ENCODE results near the gene PACSIN2.
"Not testable (repeated sequence)": the region's sequence is repeated elsewhere in the genome, so short reads cannot be mapped to it uniquely, and the experiment has no call there.

Gene PACSIN2

GRCh38 chr22:42926104-42926503 is 88.8 kb downstream of the PACSIN2 start:
- no peak for DNase-seq (ENCODE audit: low spot score)

DNA sequence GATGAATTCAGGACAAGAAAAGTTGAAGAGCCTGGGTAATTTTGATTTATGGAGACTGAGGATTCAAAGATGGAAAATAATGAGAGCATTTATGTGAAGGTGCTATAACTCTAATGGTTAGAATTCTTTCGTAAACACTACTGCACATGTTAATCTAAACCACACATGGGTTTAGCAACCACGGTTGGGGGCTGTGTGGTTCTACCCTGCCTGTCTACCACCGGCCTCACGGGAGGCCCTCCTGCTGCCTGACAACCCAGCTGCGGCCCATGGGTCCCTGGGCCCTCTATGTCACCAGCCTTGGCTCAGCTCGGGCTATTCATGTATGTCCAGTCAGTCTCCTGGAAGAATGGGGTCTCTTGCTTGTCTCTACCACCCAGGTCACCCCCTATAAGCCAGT is 89.4 kb downstream of the PACSIN2 start:
- no peak for DNase-seq (ENCODE audit: low spot score)

- DNase-seq (ENCODE audit: low spot score), result not testable (repeated sequence)
Measured at GRCh38 chr22:42925031-42925430, 89.9 kb downstream of the PACSIN2 start.

DNA sequence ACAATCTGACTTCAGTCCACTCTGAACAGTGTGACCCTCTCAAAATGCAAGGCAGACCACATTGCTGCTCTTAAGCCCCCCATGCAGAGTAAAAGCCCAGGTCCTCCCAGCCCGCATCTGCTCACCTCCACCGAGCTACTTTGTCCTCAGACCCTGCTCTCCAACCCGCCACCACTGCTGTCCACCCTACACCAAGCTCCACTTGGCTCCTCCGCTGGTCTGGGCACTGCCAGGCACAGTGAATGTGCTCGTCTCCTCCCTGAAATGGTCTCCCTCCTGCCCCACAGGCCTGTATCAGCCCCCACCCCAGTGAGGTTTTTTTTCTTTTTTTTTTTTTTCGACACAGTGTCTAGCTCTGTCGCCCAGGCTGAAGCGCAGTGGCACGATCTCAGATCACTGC is 90.5 kb downstream of the PACSIN2 start:
- DNase-seq (ENCODE audit: low spot score), result no peak

DNA sequence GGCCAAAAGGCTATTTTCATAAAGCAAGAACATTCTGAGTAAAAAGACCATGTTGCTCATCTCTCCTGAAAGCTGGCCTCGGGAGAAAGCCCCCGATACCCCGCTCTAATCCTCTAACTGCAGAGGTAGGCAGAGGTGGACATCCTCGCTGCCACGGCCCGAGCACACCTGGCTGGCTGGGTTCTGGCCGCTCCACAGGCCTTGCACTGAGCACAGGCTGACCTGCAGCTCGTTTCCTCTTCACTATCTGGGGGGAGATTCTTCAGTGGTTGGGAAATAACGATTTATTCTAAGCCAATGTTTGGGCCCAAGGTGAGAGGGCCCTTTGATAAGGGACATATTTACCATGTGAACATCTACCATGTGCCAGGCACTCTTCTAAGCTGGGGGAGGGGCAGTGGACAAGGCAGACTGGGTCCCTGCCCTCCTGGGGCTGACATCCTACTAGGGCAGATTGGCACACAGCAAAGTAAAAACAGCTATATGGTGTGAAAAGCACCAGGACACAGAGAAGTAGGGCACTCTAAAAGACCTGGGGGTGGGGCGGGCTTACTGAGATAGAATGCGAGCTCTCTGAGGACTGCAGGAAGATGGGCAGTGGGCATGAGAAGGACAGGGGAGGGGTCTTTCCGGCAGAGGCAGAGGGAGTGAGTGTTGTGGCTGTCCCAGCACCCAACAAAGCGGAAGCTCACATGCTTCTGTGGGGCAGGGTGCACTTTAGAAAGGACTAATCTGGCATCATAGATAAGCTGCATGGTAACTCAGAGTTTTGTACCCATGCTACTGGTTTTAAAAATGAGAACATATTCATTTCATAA is 92.4 kb downstream of the PACSIN2 start:
- no peak for DNase-seq (ENCODE audit: low spot score)

DNA sequence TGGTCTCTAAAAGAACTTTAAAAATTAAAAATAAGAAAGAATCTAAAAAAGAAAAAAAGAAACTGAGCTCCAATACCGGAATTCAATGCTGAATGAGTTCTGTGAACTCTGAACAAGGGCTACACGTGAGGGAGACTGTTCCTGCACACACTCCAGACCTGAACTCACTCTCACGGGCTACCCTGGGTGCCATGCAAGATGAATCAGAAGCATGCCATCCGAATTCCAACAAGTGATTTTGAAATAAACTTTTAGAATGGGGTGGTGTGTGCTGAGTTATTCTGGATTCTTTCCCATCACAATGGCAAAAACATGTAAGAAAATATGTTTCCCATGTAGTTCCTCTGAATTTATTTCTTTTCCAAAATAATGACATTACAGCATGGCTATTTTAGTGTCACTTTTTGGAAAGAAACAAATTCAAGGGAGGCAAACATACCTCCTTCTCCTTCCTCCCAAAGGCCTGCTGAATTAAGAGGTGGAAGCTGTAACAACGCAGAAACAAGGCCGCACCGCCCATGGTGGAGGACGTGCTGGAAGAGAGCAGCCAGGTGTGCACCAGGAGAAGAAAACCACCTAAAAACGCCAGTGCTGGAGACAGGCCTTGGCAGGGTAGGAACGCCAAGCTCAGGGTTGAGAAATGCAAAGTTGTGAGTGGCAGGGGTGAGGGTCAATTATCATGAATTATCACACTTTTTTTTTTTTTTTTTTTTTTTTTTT is 94.7 kb downstream of the PACSIN2 start:
- DNase-seq (ENCODE audit: low spot score), result no peak

DNA sequence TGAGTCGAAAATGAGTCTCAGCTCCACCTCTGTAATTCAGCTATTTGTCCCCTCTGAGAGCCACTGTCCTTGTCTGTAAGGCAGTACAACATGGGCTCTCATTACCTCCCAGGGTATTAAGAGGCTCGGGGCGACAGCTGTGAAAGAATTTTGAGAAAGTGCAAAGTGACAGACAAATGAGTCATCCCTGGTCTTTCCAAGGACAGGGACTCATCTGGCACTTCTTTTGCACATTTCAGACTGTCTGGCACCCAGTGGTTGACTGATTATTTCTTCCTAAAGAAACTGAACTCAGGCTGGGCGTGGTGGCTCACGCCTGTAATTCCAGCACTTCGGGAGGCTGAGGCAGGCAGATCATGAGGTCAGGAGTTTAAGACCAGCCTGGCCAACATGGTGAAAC is 95.8 kb downstream of the PACSIN2 start:
- DNase-seq (ENCODE audit: low spot score), result peak; percentile 53

DNA sequence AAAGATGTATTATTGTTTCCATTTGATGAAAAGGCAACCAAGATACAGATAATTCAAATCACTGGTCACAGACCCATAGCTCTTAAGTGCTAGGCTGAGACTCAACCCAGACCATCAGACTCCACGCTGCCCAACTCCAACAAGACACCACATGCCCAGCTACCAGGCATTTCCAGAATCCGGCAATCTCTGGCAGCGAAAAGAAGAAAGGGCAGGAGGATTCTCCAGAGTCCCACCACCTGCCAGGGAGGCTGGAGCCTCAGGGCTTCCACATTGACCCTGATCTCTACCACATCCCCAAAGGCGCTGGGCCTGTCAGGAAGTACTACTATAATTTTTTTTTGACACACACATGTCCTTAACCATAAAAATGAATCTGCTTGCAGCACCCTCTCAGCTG is 96.4 kb downstream of the PACSIN2 start:
- DNase-seq (ENCODE audit: low spot score), result no peak

DNA sequence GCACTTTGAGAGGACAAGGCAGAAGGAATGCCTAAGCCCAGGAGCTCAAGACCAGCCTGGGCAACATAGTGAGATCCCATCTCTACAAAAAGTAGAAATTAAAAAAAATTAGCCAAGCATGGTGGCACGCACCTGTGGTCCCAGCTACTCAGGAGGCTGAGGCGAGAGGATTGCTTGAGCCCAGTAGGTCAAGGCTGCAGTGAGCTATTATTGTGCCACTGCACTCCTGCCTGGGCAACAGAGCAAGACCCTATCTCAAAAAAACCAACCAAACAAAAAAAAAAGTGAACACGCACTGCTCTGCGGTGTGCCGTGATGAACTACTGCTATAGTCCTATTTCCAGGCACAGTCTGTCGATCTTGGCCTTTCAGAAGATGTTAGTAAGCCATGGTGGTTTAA is 97.6 kb downstream of the PACSIN2 start:
- DNase-seq (ENCODE audit: low spot score), result not testable (repeated sequence)

DNA sequence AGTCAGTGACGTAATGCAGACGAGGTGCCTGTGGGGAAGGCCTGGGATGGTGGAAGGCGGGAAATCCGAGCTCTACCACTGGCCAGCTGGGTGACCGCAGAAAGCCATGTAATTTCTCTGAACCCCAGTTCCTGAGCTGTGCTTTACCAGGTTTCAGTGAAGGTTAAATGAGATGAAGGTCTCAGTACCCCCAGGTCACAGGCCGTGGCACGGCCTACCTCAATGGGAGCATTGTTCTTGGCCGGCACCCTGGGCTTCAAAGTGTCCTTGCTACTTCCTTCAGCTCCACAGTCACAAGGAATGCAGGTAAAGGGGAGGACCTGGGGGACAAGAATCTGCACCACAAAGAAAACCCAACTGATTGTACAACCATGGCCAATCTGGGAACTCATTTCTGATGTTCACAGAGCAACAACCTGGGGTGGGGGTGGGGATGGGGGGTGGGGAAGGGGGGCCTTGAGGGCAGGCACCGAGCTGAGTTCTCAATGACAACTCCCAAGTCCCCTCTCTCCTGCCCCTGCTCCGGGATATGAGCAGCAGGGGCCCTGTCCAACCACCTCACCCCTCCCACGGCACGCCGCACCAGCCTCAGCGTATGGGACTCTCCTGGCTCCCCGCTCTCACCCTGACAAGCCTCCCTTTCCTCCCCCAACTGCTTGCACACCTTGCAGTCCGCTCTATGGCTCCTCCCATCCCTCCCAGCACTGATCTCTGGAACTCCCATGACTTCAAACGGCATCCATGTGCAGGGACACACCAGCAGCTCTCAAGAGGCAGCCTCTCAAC is 98.8 kb downstream of the PACSIN2 start:
- DNase-seq (ENCODE audit: low spot score), result no peak

GRCh38 chr22:42914511-42915076 is 100.4 kb downstream of the PACSIN2 start:
- DNase-seq (ENCODE audit: low spot score), result no peak

DNA sequence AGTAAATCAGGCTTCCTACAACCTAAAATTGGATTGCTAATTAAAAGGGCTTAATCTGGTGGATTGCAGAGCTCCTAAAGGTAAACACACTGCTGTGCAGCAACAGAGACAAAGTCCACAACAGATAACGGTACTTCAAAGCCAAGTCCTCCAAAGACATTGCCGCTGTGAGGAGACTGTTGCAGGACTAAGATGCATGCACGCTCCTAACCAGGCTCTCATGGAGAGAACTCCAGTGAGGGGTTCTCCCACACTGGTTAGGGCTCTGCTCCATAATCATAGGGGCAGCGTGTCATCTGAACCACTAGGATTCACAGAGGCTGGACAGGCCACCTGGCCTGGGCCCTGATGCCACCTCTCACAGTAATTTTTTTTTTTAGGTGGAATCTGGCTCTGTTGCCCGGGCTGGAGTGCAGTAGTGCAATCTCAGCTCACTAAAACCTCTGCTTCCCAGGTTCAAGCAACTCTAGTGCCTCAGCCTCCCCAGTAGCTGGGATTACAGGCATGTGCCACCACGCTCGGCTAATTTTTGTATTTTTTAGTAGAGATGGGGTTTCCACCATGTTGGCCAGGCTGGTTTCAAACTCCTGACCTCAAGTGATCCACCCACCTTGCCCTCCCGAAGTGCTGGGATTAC is 101.0 kb downstream of the PACSIN2 start:
- no peak for DNase-seq (ENCODE audit: low spot score)

GRCh38 chr22:42912059-42912458 is 102.9 kb downstream of the PACSIN2 start:
- no peak for DNase-seq (ENCODE audit: low spot score)

- no peak for DNase-seq (ENCODE audit: low spot score)
Measured at GRCh38 chr22:42910221-42910942, 104.6 kb downstream of the PACSIN2 start.

DNA sequence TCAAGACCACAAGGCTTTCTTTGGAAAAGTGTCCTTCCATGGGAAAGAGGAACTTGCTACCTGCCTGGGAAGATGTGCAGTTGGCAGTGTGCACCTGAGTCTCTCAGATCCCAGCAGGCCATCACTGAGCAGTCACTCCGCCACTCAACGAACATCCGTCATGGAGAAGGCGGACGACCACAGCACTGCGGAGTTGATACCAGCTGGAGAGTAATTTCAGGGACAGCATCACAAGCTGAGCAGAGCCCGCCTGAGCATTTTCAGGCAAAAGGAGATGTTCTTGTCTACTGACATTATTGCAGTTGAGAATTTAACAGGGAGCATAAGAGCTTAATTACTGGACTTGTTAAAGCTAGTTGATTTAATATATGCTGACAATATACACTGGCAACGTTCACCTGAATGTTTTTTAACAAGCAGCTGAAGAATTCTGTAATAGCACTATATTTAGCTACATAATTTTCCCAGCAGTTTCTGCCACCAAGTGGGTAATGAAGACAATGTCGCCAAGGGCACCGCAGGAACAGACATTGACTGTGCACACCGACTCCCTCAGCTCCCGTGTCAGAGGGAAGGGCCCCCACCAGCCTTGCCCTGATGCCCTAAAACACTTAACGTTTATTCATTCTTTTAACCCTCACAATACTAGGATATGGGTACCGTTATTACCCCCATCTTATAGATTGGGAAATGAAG is 105.4 kb downstream of the PACSIN2 start:
- DNase-seq (ENCODE audit: low spot score), result no peak

DNA sequence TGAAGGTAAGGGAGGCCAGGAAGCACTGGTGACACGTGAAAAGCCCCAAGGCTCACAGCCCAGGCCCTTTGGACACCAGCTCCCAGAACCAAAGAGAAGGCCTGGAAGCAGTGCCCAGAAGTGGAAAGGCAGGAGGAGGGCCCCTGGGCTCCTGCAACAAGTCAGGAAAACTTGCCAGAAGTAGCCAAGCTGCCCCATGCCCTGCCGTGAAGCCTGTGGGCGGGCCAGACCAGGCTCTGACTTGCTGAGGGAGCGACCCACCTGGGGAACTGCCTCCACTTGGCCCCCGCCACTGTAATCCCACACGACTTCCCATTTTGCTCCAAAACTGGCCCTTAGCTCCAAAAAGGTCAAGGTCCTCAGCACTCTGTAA is 106.6 kb downstream of the PACSIN2 start:
- DNase-seq (ENCODE audit: low spot score), result no peak

- DNase-seq (ENCODE audit: low spot score), result no peak
Measured at GRCh38 chr22:42907404-42908373, 107.3 kb downstream of the PACSIN2 start.

- DNase-seq (ENCODE audit: low spot score), result peak; percentile 51
Measured at GRCh38 chr22:42906605-42907348, 108.2 kb downstream of the PACSIN2 start.

GRCh38 chr22:42905702-42906183 is 109.2 kb downstream of the PACSIN2 start:
- no peak for DNase-seq (ENCODE audit: low spot score)
